Neural cell (in vitro differentiated cells): ENCODE results near the gene CFAP58.

Source experiments
- EP300 ChIP-seq: fragments of 450-650 bp; conservative IDR thresholded peaks from 2 replicates; pipeline ENCODE4 v1.6.1; 2014; ENCODE audit warnings: antibody characterized with exemption, mild to moderate bottlenecking, moderate library complexity; ENCODE audit not compliant: poor library complexity, severe bottlenecking
- EZH2 ChIP-seq: fragments of 200-600, 300-800 bp; shearing (Covaris generic), sonication (generic); IDR thresholded peaks from 2 replicates; pipeline ENCODE4 v1.6.1; 2014; ENCODE audit warnings: antibody characterized with exemption, low read length, borderline replicate concordance, mild to moderate bottlenecking; ENCODE audit not compliant: insufficient read depth, poor library complexity, severe bottlenecking
- POLR2AphosphoS5 ChIP-seq: IDR thresholded peaks from 2 replicates; pipeline ENCODE4 v1.6.1; 2012
- RAD21 ChIP-seq: fragments of 450-650 bp; conservative IDR thresholded peaks from 2 replicates; pipeline ENCODE4 v1.6.1; 2014; ENCODE audit warnings: antibody characterized with exemption, mild to moderate bottlenecking, moderate library complexity
- TAF1 ChIP-seq: IDR thresholded peaks from 2 replicates; pipeline ENCODE4 v1.6.1; 2012; ENCODE audit warnings: low read depth
- TF ChIP-seq, protein P1 (sequence below): fragments of 450-650 bp; IDR thresholded peaks from 2 replicates; pipeline ENCODE4 v1.5.1; 2014; ENCODE audit warnings: antibody characterized with exemption, mild to moderate bottlenecking, moderate library complexity; ENCODE audit not compliant: poor library complexity, severe bottlenecking
- TF ChIP-seq, protein P2 (sequence below): IDR thresholded peaks from 2 replicates; pipeline ENCODE4 v1.6.1; 2012; ENCODE audit warnings: borderline replicate concordance

DNA sequence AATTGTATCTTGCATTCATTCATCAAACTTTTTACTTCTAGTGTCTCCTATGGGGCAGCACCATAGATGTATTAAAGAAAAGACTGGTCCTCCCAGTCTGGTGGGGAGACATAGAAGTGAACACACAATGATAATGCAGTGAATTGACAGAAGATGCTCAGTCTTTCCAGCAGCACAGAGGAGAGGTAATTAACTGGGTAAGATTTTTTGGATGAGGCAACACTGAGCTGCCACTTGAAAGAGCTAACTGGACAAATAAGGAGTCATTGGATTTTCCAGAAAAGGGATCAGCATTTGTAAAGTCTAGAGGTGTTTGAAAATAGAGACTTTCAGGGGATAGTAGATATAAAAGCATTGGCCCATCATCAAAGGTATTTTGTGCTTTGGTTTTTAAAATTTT, 8.1 kb upstream of the CFAP58 start:
- TF ChIP-seq RAD21 = no peak
- TF ChIP-seq POLR2AphosphoS5 = no peak
- TF ChIP-seq, protein P1, sequence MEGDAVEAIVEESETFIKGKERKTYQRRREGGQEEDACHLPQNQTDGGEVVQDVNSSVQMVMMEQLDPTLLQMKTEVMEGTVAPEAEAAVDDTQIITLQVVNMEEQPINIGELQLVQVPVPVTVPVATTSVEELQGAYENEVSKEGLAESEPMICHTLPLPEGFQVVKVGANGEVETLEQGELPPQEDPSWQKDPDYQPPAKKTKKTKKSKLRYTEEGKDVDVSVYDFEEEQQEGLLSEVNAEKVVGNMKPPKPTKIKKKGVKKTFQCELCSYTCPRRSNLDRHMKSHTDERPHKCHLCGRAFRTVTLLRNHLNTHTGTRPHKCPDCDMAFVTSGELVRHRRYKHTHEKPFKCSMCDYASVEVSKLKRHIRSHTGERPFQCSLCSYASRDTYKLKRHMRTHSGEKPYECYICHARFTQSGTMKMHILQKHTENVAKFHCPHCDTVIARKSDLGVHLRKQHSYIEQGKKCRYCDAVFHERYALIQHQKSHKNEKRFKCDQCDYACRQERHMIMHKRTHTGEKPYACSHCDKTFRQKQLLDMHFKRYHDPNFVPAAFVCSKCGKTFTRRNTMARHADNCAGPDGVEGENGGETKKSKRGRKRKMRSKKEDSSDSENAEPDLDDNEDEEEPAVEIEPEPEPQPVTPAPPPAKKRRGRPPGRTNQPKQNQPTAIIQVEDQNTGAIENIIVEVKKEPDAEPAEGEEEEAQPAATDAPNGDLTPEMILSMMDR = no peak
- TF ChIP-seq TAF1 = no peak
- TF ChIP-seq, protein P2, sequence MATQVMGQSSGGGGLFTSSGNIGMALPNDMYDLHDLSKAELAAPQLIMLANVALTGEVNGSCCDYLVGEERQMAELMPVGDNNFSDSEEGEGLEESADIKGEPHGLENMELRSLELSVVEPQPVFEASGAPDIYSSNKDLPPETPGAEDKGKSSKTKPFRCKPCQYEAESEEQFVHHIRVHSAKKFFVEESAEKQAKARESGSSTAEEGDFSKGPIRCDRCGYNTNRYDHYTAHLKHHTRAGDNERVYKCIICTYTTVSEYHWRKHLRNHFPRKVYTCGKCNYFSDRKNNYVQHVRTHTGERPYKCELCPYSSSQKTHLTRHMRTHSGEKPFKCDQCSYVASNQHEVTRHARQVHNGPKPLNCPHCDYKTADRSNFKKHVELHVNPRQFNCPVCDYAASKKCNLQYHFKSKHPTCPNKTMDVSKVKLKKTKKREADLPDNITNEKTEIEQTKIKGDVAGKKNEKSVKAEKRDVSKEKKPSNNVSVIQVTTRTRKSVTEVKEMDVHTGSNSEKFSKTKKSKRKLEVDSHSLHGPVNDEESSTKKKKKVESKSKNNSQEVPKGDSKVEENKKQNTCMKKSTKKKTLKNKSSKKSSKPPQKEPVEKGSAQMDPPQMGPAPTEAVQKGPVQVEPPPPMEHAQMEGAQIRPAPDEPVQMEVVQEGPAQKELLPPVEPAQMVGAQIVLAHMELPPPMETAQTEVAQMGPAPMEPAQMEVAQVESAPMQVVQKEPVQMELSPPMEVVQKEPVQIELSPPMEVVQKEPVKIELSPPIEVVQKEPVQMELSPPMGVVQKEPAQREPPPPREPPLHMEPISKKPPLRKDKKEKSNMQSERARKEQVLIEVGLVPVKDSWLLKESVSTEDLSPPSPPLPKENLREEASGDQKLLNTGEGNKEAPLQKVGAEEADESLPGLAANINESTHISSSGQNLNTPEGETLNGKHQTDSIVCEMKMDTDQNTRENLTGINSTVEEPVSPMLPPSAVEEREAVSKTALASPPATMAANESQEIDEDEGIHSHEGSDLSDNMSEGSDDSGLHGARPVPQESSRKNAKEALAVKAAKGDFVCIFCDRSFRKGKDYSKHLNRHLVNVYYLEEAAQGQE = no peak
- no peak for TF ChIP-seq EZH2
- TF ChIP-seq EP300 = no peak
